ENCODE results near the gene JOSD2. TPM values are rescaled to one million over a fixed set of nuclear protein-coding genes. Genes with fewer than 3 reads are reported as not detected.

Gene JOSD2
- total RNA-seq, 2 experiments from 2014 or later = 21.6 to 22.6 TPM

DNA sequence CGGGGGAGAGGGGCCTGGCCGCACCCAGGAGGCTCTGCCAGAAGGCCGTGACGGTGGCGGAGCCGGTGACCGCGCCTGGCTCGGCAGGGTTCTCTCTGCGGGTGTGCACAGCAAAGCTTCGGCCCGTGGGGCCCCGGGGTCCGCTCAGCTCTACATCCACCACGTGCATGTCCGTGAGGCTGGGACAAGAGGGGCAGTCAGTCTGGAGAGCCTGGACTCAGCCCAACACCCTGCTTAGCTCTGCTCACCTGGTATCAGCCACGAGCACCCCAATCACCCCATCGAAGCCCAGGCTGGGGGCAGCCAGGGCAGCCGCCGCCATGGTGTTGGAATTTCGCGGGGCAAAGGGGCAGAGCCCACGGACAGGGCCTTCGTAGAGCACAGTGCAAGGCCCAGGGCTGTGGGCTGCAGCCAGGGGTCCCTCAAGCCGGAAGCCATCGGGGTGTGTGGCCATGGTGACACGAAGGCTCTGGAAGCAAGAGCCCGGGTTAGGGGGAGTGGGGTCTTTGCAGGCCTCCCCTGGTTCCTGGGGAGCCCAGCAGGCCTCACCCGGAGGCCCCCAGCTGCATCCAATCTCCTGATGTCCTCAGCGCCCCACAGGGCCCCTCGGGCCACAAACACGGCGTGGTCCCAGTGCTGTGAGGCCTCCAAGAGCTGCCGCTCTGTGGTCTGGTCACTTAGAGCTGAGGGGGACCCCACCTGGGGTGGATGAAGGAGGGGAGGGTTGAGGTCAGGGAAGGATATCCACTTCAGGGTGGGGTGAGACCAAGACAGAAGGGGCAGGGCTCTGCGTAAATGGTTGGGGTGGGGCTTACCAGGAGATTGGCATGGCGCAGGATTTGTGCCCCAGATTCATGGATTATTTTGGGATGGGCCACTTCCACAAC is 1.4 kb upstream of the JOSD2 start:
- Mint-ChIP-seq H3K36me3 (ENCODE audit: low read depth) (no peaks in the 10 kb centered on the region), H3K27ac (no peak overlapping the region), H3K9me3 (no peaks in the 10 kb centered on the region), H3K4me3 (peak overlapping the region; percentile 91), H3K27me3 (peaks cover 5% of the 10 kb centered on the region), H3K4me1 (ENCODE audit: low read depth) (peaks cover 13% of the 10 kb centered on the region)
- DNase-seq (no peak), ATAC-seq (no peak)
- TF ChIP-seq, protein P1, sequence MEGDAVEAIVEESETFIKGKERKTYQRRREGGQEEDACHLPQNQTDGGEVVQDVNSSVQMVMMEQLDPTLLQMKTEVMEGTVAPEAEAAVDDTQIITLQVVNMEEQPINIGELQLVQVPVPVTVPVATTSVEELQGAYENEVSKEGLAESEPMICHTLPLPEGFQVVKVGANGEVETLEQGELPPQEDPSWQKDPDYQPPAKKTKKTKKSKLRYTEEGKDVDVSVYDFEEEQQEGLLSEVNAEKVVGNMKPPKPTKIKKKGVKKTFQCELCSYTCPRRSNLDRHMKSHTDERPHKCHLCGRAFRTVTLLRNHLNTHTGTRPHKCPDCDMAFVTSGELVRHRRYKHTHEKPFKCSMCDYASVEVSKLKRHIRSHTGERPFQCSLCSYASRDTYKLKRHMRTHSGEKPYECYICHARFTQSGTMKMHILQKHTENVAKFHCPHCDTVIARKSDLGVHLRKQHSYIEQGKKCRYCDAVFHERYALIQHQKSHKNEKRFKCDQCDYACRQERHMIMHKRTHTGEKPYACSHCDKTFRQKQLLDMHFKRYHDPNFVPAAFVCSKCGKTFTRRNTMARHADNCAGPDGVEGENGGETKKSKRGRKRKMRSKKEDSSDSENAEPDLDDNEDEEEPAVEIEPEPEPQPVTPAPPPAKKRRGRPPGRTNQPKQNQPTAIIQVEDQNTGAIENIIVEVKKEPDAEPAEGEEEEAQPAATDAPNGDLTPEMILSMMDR (IDR thresholded peaks at IDR 0.05) = no peak
- ChIA-PET CTCF (interaction anchor here (0.6 to 1.0 kb wide), 2 partner anchors 155 to 1201 kb away, joined by 3 read pairs; no protein-coding TSS in a partner anchor), POLR2A (interaction anchor here (0.6 to 2.5 kb wide), 6 partner anchors 10 to 291 kb away, joined by 3 to 9 read pairs (median 4); partner anchors contain the start of genes EMC10 and GARIN5A)
- intact Hi-C loops (cut with micrococcal nuclease) = no loop called here

DNA sequence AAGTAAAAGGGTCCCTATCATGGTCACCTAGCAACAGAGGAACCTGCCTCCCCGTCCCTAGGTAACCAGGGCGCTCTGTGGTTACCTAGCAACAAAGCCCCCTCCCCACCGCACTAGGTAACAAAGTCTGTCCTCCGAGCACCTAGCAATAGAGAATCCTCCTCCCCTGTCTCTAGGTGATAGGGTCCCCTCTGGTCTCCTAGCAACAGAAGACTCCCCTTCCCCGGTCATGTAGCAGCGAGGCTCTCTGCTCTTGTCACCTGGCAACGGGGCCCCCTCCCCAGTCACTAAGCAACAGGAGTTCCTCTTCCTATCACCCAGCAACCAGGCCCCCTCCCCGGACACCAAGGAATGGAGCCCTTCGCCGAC is 307 bp downstream of the JOSD2 start:
- Mint-ChIP-seq H3K4me1 (ENCODE audit: low read depth) (peaks cover 13% of the 10 kb centered on the region), H3K4me3 (peak overlapping the region; percentile 91), H3K9me3 (no peaks in the 10 kb centered on the region), H3K27me3 (peaks cover 5% of the 10 kb centered on the region), H3K27ac (peak overlapping the region; percentile 98), H3K36me3 (ENCODE audit: low read depth) (peaks cover under 1% of the 10 kb centered on the region)
- POLR2A ChIA-PET = interaction anchor here (0.8 to 2.5 kb wide), 5 partner anchors 10 to 294 kb away, joined by 3 to 9 read pairs (median 3); no protein-coding TSS in a partner anchor
- intact Hi-C loops (cut with micrococcal nuclease) = loop anchor here (2.0 kb wide), 1 partner anchor 34 kb away; the partner anchor contains the start of genes EMC10 and GARIN5A
- TF ChIP-seq, protein P1 (IDR thresholded peaks at IDR 0.05) = no peak
- no peak for ATAC-seq
- no peak for DNase-seq
- CTCF ChIA-PET = interaction anchor here (0.8 to 1.3 kb wide), 6 partner anchors 24 to 154 kb away, joined by 3 to 4 read pairs (median 4); no protein-coding TSS in a partner anchor

DNA sequence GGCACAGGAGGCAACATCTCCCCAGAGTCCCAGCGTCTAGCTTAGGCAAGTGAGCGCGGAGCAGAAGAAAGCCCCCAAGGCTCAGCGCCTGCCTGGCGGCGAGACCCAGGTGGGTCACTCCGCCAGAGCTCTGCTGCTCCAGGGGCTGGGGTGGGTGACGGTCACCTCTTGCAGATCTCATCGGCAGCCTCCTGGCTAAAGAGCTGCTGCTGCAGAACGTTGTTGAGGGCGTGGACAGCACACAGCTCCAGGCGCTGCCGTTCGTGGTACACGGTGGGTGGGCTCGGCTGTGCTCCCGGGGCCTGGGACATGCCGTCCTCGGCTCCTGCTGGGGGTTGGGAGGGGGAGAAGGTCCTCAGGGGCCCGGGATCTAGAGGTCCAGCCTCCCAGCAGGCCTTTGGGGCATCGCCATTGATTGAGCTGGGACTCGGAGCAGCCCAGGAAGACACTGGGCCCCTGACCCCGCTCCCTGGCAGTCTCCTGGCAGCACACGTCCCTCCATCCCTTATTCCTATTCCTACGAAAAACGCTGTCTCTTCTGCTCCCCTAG is 795 bp downstream of the JOSD2 start:
- Mint-ChIP-seq H3K4me1 (ENCODE audit: low read depth) (peaks cover 13% of the 10 kb centered on the region), H3K36me3 (ENCODE audit: low read depth) (peaks cover 3% of the 10 kb centered on the region), H3K4me3 (peak overlapping the region; percentile 91), H3K27ac (peak overlapping the region; percentile 98), H3K27me3 (peaks cover 5% of the 10 kb centered on the region), H3K9me3 (no peaks in the 10 kb centered on the region)
- ChIA-PET CTCF (interaction anchor here (0.8 to 1.3 kb wide), 4 partner anchors 24 to 60 kb away, joined by 3 to 4 read pairs (median 4); no protein-coding TSS in a partner anchor), POLR2A (interaction anchor here (0.8 to 2.5 kb wide), 4 partner anchors 9 to 295 kb away, joined by 3 to 9 read pairs (median 3); no protein-coding TSS in a partner anchor)
- ATAC-seq (no peak), DNase-seq (no peak)
- TF ChIP-seq, protein P1 (IDR thresholded peaks at IDR 0.05) = no peak
- intact Hi-C loops (cut with micrococcal nuclease) = loop anchor here (2.0 kb wide), 1 partner anchor 33 kb away; the partner anchor contains the start of genes EMC10 and GARIN5A

DNA sequence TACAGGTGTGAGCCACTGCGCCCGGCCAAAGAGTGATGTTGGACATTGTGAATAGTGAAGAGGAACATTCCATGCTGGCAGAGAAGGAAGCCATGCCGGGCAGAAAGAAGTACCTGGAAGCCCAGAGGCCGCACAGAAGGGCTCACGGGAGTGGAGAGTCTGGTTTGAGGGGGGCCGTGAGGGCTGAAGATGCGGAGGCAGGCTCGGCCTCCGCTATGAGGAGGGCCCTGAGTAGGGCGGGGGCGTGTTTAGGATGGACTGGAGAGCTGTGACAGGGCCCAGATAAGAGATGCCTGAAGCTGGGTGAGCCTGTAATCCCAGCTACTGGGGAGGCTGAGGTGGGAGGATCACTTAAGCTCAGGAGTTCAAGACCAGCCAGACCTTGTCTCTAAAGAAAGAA is 1.6 kb downstream of the JOSD2 start:
- ChIA-PET POLR2A (interaction anchor here (0.9 to 2.5 kb wide), 2 partner anchors 15 to 30 kb away, joined by 3 to 9 read pairs; no protein-coding TSS in a partner anchor), CTCF (interaction anchor here (0.8 to 1.3 kb wide), 3 partner anchors 9 to 59 kb away, joined by 3 to 4 read pairs (median 4); no protein-coding TSS in a partner anchor)
- ATAC-seq (no peak), DNase-seq (no peak)
- Mint-ChIP-seq H3K36me3 (ENCODE audit: low read depth) (peaks cover 3% of the 10 kb centered on the region), H3K9me3 (no peaks in the 10 kb centered on the region), H3K27me3 (peaks cover 4% of the 10 kb centered on the region), H3K27ac (no peak overlapping the region), H3K4me1 (ENCODE audit: low read depth) (peaks cover 12% of the 10 kb centered on the region), H3K4me3 (peak overlapping the region; percentile 8)
- intact Hi-C loops (cut with micrococcal nuclease) = no loop called here
- TF ChIP-seq, protein P1 (IDR thresholded peaks at IDR 0.05) = no peak

Data from activated CD8-positive, alpha-beta T cell treated with anti-CD3 and anti-CD28 coated beads for 36 hours (primary cell).